Mesodermal cell (in vitro differentiated cells): ENCODE data around the gene C5orf24.
"Not testable (repeated sequence)": the region's sequence is repeated elsewhere in the genome, so short reads cannot be mapped to it uniquely, and the experiment has no call there.

Source experiments
- H3K27ac ChIP-seq: 2 replicates; pipeline ENCODE4 v1.7.0; 2013; ENCODE audit warnings: mild to moderate bottlenecking, low read depth, low read length, moderate library complexity; ENCODE audit not compliant: severe bottlenecking
- H3K36me3 ChIP-seq: 2 replicates; pipeline ENCODE4 v1.7.1; 2013; ENCODE audit warnings: mild to moderate bottlenecking, low read length, moderate library complexity; ENCODE audit not compliant: control insufficient read depth, insufficient read depth
- H3K4me1 ChIP-seq: one replicate; pipeline ENCODE4 v1.7.1; 2013; ENCODE audit warnings: mild to moderate bottlenecking, low read length; ENCODE audit not compliant: insufficient read depth, control insufficient read depth, poor library complexity, severe bottlenecking
- H3K4me3 ChIP-seq: 2 replicates; pipeline ENCODE4 v1.7.0; 2013; ENCODE audit warnings: low read length, control low read depth, mild to moderate bottlenecking; ENCODE audit not compliant: insufficient read depth, poor library complexity, severe bottlenecking; ENCODE audit errors: extremely low read depth
- H3K9me3 ChIP-seq: 2 replicates; pipeline ENCODE4 v1.7.1; 2013; ENCODE audit warnings: mild to moderate bottlenecking, low read length, moderate library complexity; ENCODE audit not compliant: control insufficient read depth
- WGBS, 2 experiments: methylation state at CpG; one replicate each; pipeline ENCODE4 v1.1.5; 2013; ENCODE audit warnings: missing lambda C conversion rate in 2 of 2; ENCODE audit not compliant: insufficient coverage in 2 of 2; 5-methylcytosine and 5-hydroxymethylcytosine counted together

C5orf24 gene

GRCh38 chr5:134881711-134882110 is 35.9 kb downstream of the C5orf24 start:
- WGBS, 2 experiments, result 90 to 93% methylated on average over 8 to 9 of the region's 30 CpGs
- H3K36me3 ChIP-seq, H3K4me3 ChIP-seq, H3K9me3 ChIP-seq, H3K27ac ChIP-seq, H3K4me1 ChIP-seq: not testable (repeated sequence)

- Histone ChIP-seq H3K9me3 (no peaks in the 10 kb centered on the region), H3K36me3 (peaks cover 23% of the 10 kb centered on the region), H3K27ac (no peak overlapping the region), H3K4me3 (no peak overlapping the region), H3K4me1 (no peaks in the 10 kb centered on the region)
- WGBS, 2 experiments, result 91 to 92% methylated on average over 8 to 11 of the region's 14 CpGs
Measured at GRCh38 chr5:134887593-134888159, 41.9 kb downstream of the C5orf24 start.

GRCh38 chr5:134889335-134889734 is 43.6 kb downstream of the C5orf24 start:
- Histone ChIP-seq H3K27ac (no peak overlapping the region), H3K36me3 (peaks cover 23% of the 10 kb centered on the region), H3K4me3 (no peak overlapping the region), H3K4me1 (no peaks in the 10 kb centered on the region), H3K9me3 (no peaks in the 10 kb centered on the region)
- 95 to 97% methylated on average over 6 to 8 of the region's 8 CpGs for WGBS, 2 experiments

- Histone ChIP-seq H3K4me1 (no peaks in the 10 kb centered on the region), H3K36me3 (peaks cover 36% of the 10 kb centered on the region), H3K9me3 (no peaks in the 10 kb centered on the region), H3K4me3 (no peak overlapping the region), H3K27ac (no peak overlapping the region)
- WGBS, 2 experiments, result no CpG with 5 or more reads among the region's 1 CpG
Measured at GRCh38 chr5:134891473-134891872, 45.7 kb downstream of the C5orf24 start.

- Histone ChIP-seq H3K4me1 (no peaks in the 10 kb centered on the region), H3K36me3 (peaks cover 36% of the 10 kb centered on the region), H3K9me3 (no peaks in the 10 kb centered on the region), H3K4me3 (no peak overlapping the region), H3K27ac (no peak overlapping the region)
- WGBS, 2 experiments, result no CpG with 5 or more reads among the region's 3 CpGs
Measured at GRCh38 chr5:134892282-134892681, 46.5 kb downstream of the C5orf24 start.

DNA sequence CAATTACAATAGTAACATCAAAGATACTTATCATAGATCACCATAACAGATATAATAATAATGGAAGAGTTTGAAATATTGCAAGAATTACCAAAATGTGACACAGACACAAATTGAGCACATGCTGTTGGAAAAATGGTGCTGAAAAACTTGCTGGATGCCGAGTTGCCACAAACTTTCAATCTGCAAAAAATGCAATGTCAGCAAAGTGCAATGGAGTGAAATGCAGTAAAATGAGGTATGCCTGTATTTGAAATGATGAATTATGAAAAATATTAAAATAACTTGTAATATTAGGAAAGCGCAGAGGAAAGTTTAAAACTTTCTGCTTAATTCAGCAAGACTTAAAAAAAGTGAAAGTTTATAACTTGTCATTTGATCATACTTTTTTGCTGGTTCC is 47.2 kb downstream of the C5orf24 start:
- Histone ChIP-seq H3K27ac (no peak overlapping the region), H3K36me3 (peaks cover 41% of the 10 kb centered on the region), H3K9me3 (no peaks in the 10 kb centered on the region), H3K4me1 (no peaks in the 10 kb centered on the region), H3K4me3 (no peak overlapping the region)
- WGBS, 2 experiments, result 86 to 100% methylated on average over 1 to 2 of the region's 2 CpGs

- Histone ChIP-seq H3K9me3 (no peaks in the 10 kb centered on the region), H3K36me3 (peaks cover 44% of the 10 kb centered on the region), H3K4me3 (no peak overlapping the region), H3K27ac (no peak overlapping the region), H3K4me1 (no peaks in the 10 kb centered on the region)
- WGBS, 2 experiments, result 88 to 98% methylated on average over 5 to 6 of the region's 7 CpGs
Measured at GRCh38 chr5:134893748-134894505, 48.2 kb downstream of the C5orf24 start.

DNA sequence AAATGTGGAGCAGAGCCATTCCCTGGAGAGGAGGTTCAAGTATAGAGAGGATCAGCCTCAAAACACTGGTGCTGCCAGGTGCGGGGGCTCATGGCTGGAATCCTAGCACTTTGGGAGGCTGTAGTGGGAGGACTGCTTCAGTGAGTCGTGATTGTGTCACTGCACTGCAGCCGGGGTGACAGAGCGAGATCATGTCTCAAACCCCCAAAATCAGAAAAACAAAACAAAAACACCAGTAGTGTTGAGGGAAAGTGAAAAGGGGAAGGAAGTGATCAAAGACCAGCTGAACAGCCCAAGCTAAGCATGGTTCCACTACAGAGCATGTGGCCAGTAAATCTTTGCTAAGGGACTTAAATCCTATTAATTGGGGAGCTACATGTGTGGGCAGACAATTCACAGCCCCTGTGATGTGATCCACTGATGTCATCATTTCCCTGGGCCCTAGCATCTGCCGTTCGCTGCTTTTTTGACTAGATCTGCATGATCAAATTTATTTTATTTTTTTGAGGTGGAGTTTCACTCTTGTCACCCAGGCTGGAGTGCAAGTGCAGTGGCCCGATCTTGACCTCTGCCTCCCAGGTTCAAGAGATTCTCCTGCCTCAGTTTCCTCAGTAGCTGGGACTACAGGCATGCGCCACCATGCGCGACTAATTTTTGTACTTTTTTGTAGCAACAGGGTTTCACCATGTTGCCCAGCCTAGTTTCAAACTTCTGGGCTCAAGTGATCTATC is 56.5 kb downstream of the C5orf24 start:
- Histone ChIP-seq H3K36me3 (peaks cover 22% of the 10 kb centered on the region), H3K4me1 (peaks cover 5% of the 10 kb centered on the region), H3K9me3 (no peaks in the 10 kb centered on the region), H3K27ac (no peak overlapping the region), H3K4me3 (no peak overlapping the region)
- 93 to 100% methylated on average over 6 to 8 of the region's 10 CpGs for WGBS, 2 experiments

DNA sequence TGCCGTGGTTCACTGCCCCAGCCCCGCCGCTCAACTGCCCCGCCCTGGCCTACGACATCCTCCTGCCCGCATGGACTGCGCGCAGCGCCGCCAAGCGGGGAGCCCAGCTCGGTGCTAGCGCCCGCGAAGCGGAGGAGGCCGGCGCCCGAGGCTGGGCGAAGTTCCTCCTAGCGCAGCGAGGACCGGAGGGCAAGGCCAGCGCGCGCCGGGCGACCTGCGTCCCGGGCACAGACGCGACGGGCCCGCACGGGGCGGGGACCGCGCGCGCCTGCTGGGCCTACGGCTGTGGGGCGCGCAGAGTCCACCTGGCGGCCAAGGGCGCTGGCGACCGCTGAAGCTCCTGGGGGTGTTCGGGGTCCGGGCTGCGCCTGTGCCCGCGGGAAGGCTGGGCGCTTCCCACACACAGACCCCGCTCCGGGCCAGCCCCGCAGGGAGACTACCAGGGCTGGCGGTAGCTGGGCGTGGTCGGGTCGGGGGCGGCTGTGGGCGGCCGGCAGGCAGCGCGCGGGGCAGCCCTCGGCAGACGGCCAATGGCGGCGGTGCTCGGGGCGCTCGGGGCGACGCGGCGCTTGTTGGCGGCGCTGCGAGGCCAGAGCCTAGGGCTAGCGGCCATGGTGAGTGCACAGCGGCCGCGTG is 59.0 kb downstream of the C5orf24 start, which contains the start of gene PCBD2:
Gene PCBD2 (plus strand): TSS at position 522 of the 636 bp plus-strand sequence. CDS start 9 bp downstream, at position 531.
- H3K27ac ChIP-seq, result peak within 1 kb of the TSS; percentile 96
- H3K4me1 ChIP-seq, result peaks cover 5% of the 10 kb centered on the region
- no peaks in the 10 kb centered on the region for H3K9me3 ChIP-seq
- peak within 1 kb of the TSS; percentile 71 for H3K4me3 ChIP-seq
- WGBS, 2 experiments, result 0% methylated on average over 54 to 64 of the region's 84 CpGs
- peaks cover 10% of the 10 kb centered on the region for H3K36me3 ChIP-seq

DNA sequence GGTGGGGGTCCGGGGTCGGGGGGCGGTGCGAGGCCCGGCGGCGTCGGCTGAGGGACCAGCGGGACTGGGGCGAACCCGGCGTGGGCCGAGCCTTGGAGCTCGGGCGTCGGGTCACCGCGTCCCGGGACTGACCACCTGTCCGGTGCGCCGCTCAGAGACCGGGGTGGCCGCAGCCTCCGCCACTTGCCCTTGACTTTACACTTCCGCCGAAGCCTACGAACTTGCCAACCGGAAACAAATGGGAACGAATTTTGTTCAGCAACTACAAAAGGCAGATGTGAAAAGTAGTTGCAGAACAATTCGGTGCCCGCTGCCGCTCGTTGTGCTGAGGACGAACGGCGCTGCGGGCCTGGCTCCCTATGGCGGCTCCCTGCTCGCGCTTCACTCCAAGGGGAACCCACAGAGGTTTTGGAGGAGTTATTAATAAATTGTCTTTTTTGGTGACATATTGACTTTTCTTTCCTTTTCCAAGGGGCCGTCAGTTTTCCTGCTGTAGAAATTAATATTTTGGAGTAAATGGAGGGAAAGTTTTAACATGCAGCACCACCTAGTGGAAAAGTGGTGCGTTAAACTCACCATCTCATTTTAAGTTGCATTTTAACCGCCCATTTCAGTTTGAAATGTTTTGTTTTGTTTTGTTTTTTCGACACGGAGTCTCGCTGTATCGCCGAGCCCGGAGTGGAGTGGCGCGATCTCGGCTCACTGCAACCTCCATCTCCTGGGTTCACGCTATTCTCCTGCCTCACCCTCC is 59.7 kb downstream of the C5orf24 start:
- Histone ChIP-seq H3K9me3 (no peaks in the 10 kb centered on the region), H3K4me3 (peak overlapping the region; percentile 71), H3K36me3 (peaks cover 8% of the 10 kb centered on the region), H3K27ac (peak overlapping the region; percentile 96), H3K4me1 (peaks cover 5% of the 10 kb centered on the region)
- WGBS, 2 experiments, result 1 to 2% methylated on average over 28 to 48 of the region's 54 CpGs
